ENCODE measurements around the gene EIF3C.
"Not testable (repeated sequence)": the region's sequence is repeated elsewhere in the genome, so short reads cannot be mapped to it uniquely, and the experiment has no call there.

EIF3C gene

DNA sequence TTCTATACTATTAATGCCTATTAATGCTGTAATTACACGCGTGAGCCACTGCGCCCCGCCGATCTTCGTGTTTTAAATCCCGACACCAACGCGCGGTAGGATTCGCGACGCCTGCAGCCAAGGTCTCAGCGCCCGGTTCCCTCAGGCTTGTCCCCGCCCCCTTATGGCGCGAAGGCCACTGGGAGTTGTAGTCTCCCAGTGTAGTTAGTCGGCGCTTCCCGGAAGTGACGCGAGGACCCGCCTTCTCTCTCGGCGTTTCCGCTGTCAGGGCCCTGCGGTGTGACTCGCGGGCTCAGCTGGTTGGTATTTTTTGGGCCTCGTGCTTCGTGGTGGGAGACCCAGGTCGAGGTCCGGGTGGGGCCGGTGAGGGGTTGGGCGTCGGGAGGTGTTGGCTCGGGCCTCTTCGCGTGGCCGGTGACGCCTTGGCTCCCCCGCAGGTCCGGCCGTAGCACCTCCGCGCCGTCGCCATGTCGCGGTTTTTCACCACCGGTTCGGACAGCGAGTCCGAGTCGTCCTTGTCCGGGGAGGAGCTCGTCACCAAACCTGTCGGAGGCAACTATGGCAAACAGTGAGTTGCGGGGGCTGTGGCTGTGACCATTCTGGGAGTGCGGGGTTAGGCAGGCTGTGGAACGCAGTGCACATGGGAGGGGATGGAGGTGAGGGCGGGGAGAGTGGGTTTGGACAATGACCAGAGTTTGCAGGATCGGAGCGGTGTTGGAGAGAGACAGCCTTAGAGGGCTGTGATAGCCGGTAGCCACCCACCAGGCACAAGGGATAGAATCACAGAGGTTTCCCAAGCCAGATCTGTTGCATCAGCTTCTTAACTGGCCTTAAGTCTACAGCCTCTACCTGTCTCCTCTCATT is at the start of gene EIF3C:
Gene EIF3C (plus strand): TSS at position 245 of the 864 bp plus-strand sequence. CDS start 223 bp downstream, at position 468.
- DNase-seq: not testable (repeated sequence)

DNA sequence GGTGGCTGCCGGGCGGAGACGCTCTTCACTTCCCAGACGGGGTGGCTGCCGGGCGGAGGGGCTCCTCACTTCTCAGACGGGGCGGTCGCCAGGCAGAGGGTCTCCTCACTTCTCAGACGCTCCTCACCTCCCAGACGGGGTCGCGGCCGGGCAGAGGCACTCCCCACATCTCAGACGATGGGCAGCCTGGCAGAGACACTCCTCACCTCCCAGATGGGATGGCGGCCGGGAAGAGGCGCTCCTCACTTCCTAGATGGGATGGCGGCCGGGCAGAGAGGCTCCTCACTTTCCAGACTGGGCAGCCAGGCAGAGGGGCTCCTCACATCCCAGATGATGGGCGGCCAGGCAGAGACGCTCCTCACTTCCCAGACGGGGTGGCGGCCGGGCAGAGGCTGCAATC is 45.0 kb upstream of the EIF3C start:
- not testable (repeated sequence) for DNase-seq

DNA sequence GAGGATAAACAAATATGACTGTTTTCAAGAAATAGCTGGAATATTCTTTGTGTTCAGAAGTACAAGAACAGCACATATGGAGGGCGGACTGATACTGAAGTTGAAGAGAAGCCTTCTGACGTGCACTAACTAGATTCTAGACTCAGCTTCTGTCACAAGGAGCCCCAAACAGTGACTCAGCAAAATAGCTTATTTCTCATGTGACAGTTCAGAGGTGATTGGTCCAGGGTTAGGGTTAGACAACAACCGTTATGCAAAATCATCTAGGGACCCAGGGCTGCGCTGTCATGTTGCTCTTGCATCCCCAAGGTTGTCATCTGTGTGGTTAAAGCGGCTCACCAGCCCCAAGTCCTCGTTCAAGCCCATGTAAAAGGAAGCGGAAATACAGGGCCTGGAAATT is 43.8 kb upstream of the EIF3C start:
- not testable (repeated sequence) for DNase-seq

GRCh38 chr16:28668199-28668598 is 43.1 kb upstream of the EIF3C start:
- DNase-seq: not testable (repeated sequence)

DNA sequence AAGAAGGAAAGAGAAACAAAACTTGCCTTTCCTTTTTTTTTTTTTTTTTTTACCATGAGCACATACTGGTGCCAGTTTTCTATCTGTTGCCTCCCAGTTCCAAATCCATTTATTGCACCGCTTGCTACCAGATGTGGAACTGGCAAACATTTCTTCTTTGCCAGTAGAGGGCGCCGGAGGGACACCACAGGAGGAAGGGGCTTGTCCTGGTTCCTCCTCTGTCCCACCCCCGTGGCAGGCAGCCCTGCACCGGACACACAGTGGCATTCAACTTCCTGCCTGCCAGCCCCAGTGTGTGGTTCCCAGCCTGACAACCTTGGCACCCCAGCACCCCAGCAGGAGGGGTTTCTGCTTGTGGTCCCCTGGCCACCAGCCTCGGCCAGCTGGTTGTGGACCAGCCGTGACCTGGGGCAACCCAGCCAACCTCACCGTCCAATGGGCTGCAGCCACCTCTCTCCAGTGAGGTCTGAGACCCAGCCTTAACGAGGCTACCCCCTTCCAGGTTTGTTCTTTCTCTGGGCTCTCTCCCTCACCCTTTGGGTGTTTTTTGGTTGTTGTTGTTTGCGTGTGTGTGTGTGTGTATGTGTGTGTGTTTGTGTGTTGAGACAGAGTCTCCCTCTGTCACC is 22.8 kb upstream of the EIF3C start:
- not testable (repeated sequence) for DNase-seq

- not testable (repeated sequence) for DNase-seq
These were observed 21.8 kb upstream of the EIF3C start for GRCh38 chr16:28689425-28689824.

- not testable (repeated sequence) for DNase-seq
These were observed 19.5 kb upstream of the EIF3C start for GRCh38 chr16:28691722-28692121.

DNA sequence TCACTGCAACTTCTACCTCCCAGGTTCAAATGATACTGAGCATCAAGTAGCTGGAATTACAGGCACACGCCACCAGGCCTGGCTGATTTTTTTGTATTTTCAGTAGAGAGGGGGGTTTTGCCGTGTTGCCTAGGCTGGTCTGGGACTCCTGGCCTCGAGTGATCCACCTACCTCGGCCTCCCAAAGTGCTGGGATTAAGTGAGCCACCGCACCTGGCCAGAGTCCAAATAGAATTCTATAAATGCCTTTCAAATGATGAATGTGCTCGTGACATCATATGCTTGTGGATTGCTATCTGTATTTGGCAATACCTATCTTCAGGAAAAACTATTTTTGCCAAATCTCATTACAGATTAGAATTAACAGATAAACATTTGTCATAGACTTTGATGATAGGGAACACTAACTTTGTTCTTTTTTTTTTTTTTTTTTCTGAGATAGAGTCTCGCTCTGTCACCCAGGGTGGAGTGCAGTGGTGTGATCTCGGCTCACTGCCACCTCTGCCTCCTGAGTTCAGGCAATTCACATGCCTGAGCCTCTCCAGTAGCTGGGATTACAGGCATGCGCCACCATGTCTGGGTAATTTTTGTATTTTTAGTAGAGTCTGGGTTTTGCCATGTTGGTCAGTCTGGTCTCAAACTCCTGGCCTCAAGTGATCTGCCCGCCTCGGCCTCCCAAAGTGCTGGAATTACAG is 17.9 kb upstream of the EIF3C start:
- not testable (repeated sequence) for DNase-seq

GRCh38 chr16:28699792-28700191 is 11.5 kb upstream of the EIF3C start:
- DNase-seq: not testable (repeated sequence)

GRCh38 chr16:28700349-28700748 is 10.9 kb upstream of the EIF3C start:
- not testable (repeated sequence) for DNase-seq

DNA sequence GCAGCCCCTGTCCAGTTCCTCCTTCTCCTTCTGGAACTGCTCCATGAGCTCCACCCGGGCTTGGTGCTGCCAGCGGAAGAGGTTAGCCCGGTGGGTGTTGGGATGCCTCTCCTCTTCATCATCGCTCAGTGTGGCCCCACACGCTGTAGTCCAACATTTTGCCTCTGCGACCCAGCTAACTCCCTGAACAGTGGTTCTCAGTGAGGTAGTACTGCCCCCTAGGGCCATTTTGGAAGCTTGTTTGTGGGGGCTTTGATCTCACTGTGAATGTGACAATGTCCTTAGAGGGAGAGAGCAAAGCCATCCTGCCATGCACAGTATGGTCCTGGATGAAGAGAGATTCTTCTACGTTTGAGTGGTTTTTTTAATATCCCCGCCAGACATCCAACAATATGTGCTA is 9.9 kb upstream of the EIF3C start:
- not testable (repeated sequence) for DNase-seq

GRCh38 chr16:28704246-28704645 is 7.0 kb upstream of the EIF3C start:
- DNase-seq: not testable (repeated sequence)

GRCh38 chr16:28722852-28723650 is 11.8 kb downstream of the EIF3C start:
- not testable (repeated sequence) for DNase-seq

- DNase-seq: not testable (repeated sequence)
These were observed 20.0 kb downstream of the EIF3C start for GRCh38 chr16:28731253-28731652.

GRCh38 chr16:28732455-28733124 is 21.3 kb downstream of the EIF3C start:
- DNase-seq: not testable (repeated sequence)

DNA sequence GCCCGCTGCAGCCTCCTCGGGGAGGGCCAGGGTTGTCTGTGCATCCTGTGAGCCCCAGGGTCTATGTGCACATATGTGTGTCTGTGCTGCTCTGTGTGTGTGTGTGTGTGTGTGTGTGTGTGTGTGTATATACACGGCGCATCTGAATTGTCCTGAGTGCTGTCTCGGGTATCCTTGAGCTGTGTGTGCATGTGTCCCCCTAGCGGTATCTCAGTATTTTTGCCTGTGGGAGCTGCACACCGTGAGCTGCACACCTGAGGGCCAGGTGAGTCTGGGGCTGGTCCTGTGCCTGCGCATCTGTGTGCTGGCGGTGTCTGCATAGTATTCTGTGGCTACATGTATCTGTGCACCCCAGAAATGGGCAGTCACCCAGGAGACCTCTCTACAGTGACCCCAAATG is 28.5 kb downstream of the EIF3C start:
- DNase-seq: not testable (repeated sequence)

DNA sequence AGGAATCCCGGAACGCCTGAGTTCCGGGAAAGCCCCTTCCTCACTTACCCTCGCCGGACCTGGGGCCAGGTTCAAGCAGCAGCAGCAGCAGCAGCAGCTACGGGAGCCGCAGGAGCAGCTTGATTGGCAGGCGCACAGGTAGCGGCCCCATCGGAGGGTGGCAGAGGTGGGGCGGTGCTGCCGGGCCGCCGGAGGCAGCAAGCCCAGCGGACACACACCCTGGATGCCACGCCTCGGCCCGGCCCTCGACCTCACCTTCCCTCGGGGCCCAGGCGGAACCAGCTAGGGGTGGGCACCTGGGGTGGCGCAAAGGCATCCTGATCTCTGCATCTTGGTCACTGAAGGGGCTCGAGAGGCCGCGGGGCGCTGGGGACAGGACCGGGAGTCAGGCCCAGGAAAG is 29.4 kb downstream of the EIF3C start:
- not testable (repeated sequence) for DNase-seq

- not testable (repeated sequence) for DNase-seq
These were observed 30.0 kb downstream of the EIF3C start for GRCh38 chr16:28741295-28741694.

- not testable (repeated sequence) for DNase-seq
These were observed 35.5 kb downstream of the EIF3C start for GRCh38 chr16:28746618-28747350.

DNA sequence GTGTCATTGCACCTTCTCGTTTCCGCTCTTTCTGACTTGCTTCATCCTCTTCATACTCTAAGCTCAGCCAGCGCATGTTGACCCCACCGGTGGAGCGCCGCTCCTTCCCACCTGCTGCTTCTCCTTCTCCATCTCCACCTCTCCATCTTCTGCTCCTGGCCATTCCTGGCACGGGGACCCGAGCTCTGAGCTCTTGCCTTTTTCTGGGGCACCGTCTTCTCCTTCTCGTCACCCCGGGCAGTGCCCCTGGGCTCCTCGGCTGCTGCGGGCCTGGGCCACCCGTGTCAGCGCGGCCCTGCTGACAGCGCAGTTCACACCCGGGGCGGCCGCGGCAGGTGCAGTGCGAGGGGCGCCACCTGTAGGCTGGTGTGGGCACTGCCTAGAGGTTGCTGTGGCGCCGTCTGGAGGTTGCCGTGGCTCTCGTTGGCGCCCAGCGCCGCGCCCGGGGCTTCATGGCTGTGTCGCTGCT is 38.8 kb downstream of the EIF3C start:
- DNase-seq: peak; percentile 39

DNA sequence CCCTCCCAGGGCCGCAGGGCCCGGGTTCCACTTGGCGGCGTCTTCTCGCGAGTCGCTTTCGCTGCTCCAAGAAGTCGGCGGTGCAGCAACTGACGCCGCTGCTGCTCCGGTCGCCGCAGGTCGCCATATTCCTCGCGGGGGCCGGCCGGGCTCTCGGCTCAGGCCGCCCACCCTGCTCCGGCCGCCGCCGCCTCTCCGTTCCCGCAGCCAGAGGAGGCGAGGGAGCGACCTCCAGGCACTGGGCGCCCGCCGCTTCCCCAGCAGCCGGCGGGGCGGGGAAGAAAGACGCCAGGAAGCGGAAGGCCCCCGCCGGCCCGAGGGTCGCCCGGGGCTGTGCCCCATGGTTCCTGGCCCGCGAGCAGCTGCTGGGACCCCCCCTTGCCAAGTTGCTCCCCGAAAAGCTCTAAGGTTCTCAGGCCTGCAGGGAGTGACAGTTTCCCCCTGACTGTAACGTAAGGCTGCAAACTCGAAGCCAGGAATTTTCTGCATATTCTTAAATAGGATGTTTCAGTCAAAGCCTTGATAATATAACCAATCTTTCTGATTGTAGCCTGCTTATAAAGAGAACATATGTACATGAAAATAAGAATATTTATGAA is 39.3 kb downstream of the EIF3C start:
- DNase-seq: not testable (repeated sequence)
